HEK293 (cell line): ENCODE results near the gene AAK1.

Experiments used
- CTCF ChIA-PET: fragments of 350-600 bp; formaldehyde crosslinking; extraction: SDS; loops from one replicate; lab custom pipeline; 2021; ENCODE audit warnings: antibody characterized with exemption; lab: Yijun Ruan, JAX
- POLR2A ChIA-PET: fragments of 300-600 bp; formaldehyde crosslinking; extraction: SDS; loops from one replicate; lab custom pipeline; 2020; ENCODE audit warnings: antibody characterized with exemption, inconsistent platforms; lab: Yijun Ruan, JAX
- H3K27ac ChIP-seq: fragments of 200-500 bp; sonication (Bioruptor generic); 2 replicates; pipeline ENCODE4 v1.5.1; 2014; ENCODE audit warnings: low read depth, low read length, control low read depth, inconsistent platforms; ENCODE audit errors: extremely low read depth
- H3K36me3 ChIP-seq, 2 experiments: fragments of 200-500 bp in 1 of 2; sonication (Bioruptor generic) in 1 of 2; 1 replicate in 1 of 2; 2 replicates in 1 of 2; pipeline ENCODE4 v1.5.1; 2014 to 2017; ENCODE audit warnings: inconsistent platforms in 2 of 2, low read length in 2 of 2; ENCODE audit not compliant: control insufficient read depth in 2 of 2, insufficient read depth in 1 of 2
- H3K4me1 ChIP-seq: fragments of 200-500 bp; sonication (Bioruptor generic); 2 replicates; pipeline ENCODE4 v1.5.1; 2014; ENCODE audit warnings: mild to moderate bottlenecking, low read length, inconsistent platforms; ENCODE audit not compliant: control insufficient read depth, insufficient read depth
- H3K4me3 ChIP-seq: 2 replicates; pipeline ENCODE4 v1.5.1; 2011; ENCODE audit warnings: low read depth, mild to moderate bottlenecking, control low read depth, low read length, moderate library complexity
- H3K9me3 ChIP-seq: fragments of 200-500 bp; sonication (Bioruptor generic); 2 replicates; pipeline ENCODE4 v1.5.1; 2014; ENCODE audit warnings: low read depth, low read length, inconsistent platforms; ENCODE audit not compliant: control insufficient read depth, insufficient read depth
- ATF2 ChIP-seq: fragments of 450-650 bp; formaldehyde crosslinking; IDR thresholded peaks from 2 replicates; pipeline ENCODE4 v1.5.1; 2016; ENCODE audit warnings: missing biosample characterization, missing genetic modification characterization, low read depth
- BCL11A ChIP-seq: fragments of 450-650 bp; formaldehyde crosslinking; IDR thresholded peaks from 2 replicates; pipeline ENCODE4 v1.5.1; 2016; ENCODE audit warnings: low read depth, missing biosample characterization, missing genetic modification characterization
- KLF1 ChIP-seq: fragments of 450-650 bp; formaldehyde crosslinking; IDR thresholded peaks from 2 replicates; pipeline ENCODE4 v1.5.1; 2016; ENCODE audit warnings: missing biosample characterization, missing genetic modification characterization
- KLF17 ChIP-seq: fragments of 450-650 bp; formaldehyde crosslinking; IDR thresholded peaks from 2 replicates; pipeline ENCODE4 v1.5.1; 2016; ENCODE audit warnings: missing biosample characterization, missing genetic modification characterization
- MYNN ChIP-seq: fragments of 450-650 bp; formaldehyde crosslinking; IDR thresholded peaks from 2 replicates; pipeline ENCODE4 v1.5.1; 2016; ENCODE audit warnings: missing biosample characterization, missing genetic modification characterization, borderline replicate concordance
- OSR2 ChIP-seq: fragments of 450-650 bp; formaldehyde crosslinking; IDR thresholded peaks from 2 replicates; pipeline ENCODE4 v1.5.1; 2016; ENCODE audit warnings: missing biosample characterization, missing genetic modification characterization
- PBX3 ChIP-seq: sonication (generic); formaldehyde crosslinking; IDR thresholded peaks from 2 replicates; pipeline ENCODE4 v1.8.1; 2022; ENCODE audit warnings: mild to moderate bottlenecking, moderate library complexity, missing genetic modification reagents
- YY1 ChIP-seq: fragments of 450-650 bp; formaldehyde crosslinking; IDR thresholded peaks from 2 replicates; pipeline ENCODE4 v1.5.1; 2018; ENCODE audit warnings: missing biosample characterization, missing genetic modification characterization
- ZBTB26 ChIP-seq: fragments of 450-650 bp; formaldehyde crosslinking; optimal IDR thresholded peaks from 2 replicates; pipeline ENCODE3; 2016; ENCODE audit warnings: missing biosample characterization, mild to moderate bottlenecking, missing genetic modification characterization
- ZBTB48 ChIP-seq: fragments of 450-650 bp; formaldehyde crosslinking; IDR thresholded peaks from 2 replicates; pipeline ENCODE4 v1.5.1; 2016; ENCODE audit warnings: missing biosample characterization, missing genetic modification characterization
- ZFP69B ChIP-seq: fragments of 450-650 bp; formaldehyde crosslinking; IDR thresholded peaks from 2 replicates; pipeline ENCODE4 v1.5.1; 2016; ENCODE audit warnings: missing biosample characterization, missing genetic modification characterization
- ZNF121 ChIP-seq: fragments of 450-650 bp; formaldehyde crosslinking; IDR thresholded peaks from 2 replicates; pipeline ENCODE4 v1.5.1; 2016; ENCODE audit warnings: missing biosample characterization, missing genetic modification characterization
- ZNF155 ChIP-seq: fragments of 450-650 bp; formaldehyde crosslinking; IDR thresholded peaks from 2 replicates; pipeline ENCODE4 v1.5.1; 2016; ENCODE audit warnings: missing biosample characterization, missing genetic modification characterization
- ZNF211 ChIP-seq: fragments of 450-650 bp; formaldehyde crosslinking; IDR thresholded peaks from 2 replicates; pipeline ENCODE4 v1.5.1; 2016; ENCODE audit warnings: low read depth, missing biosample characterization, missing genetic modification characterization
- ZNF350 ChIP-seq: fragments of 450-650 bp; formaldehyde crosslinking; IDR thresholded peaks from 2 replicates; pipeline ENCODE4 v1.5.0; 2017; ENCODE audit warnings: missing biosample characterization, mild to moderate bottlenecking, missing genetic modification characterization
- ZNF416 ChIP-seq: fragments of 450-650 bp; formaldehyde crosslinking; IDR thresholded peaks from 2 replicates; pipeline ENCODE4 v1.5.1; 2016; ENCODE audit warnings: missing biosample characterization, missing genetic modification characterization
- ZNF426 ChIP-seq: fragments of 450-650 bp; formaldehyde crosslinking; IDR thresholded peaks from 2 replicates; pipeline ENCODE4 v1.5.1; 2017; ENCODE audit warnings: missing biosample characterization, missing genetic modification characterization, mild to moderate bottlenecking, inconsistent platforms, moderate library complexity
- ZNF449 ChIP-seq: fragments of 450-650 bp; formaldehyde crosslinking; IDR thresholded peaks from 2 replicates; pipeline ENCODE4 v1.5.1; 2017; ENCODE audit warnings: missing biosample characterization, mild to moderate bottlenecking, missing genetic modification characterization, moderate library complexity
- ZNF548 ChIP-seq: fragments of 450-650 bp; formaldehyde crosslinking; IDR thresholded peaks from 2 replicates; pipeline ENCODE4 v1.5.1; 2016; ENCODE audit warnings: missing biosample characterization, missing genetic modification characterization
- ZNF560 ChIP-seq: fragments of 450-650 bp; formaldehyde crosslinking; IDR thresholded peaks from 2 replicates; pipeline ENCODE4 v1.5.1; 2017; ENCODE audit warnings: missing biosample characterization, missing genetic modification characterization, borderline replicate concordance
- ZNF639 ChIP-seq: fragments of 450-650 bp; formaldehyde crosslinking; IDR thresholded peaks from 2 replicates; pipeline ENCODE4 v1.5.1; 2016; ENCODE audit warnings: missing biosample characterization, missing genetic modification characterization
- ZSCAN23 ChIP-seq: fragments of 450-650 bp; formaldehyde crosslinking; IDR thresholded peaks from 2 replicates; pipeline ENCODE4 v1.5.1; 2016; ENCODE audit warnings: missing biosample characterization, missing genetic modification characterization

AAK1 gene

GRCh38 chr2:69564604-69565003 lies 78.9 kb downstream of the AAK1 start (continued):
- no peak for TF ChIP-seq ZBTB26 (tag by site-specific recombination)
- no peak for TF ChIP-seq ZNF449 (tag by site-specific recombination)
- TF ChIP-seq ZNF416 (tag by site-specific recombination), result no peak
- no peak for TF ChIP-seq ZNF426 (tag by site-specific recombination)

GRCh38 chr2:69563021-69563420 lies 80.5 kb downstream of the AAK1 start:
- no peaks in the 10 kb centered on the region for H3K9me3 ChIP-seq
- no peak overlapping the region for H3K4me3 ChIP-seq

GRCh38 chr2:69561101-69561500 lies 82.4 kb downstream of the AAK1 start:
- TF ChIP-seq ZSCAN23 (tag by site-specific recombination) (no peak), PBX3 (CRISPR knock-in tag) (no peak), KLF17 (tag by site-specific recombination) (no peak), KLF1 (no peak), BCL11A (tag by site-specific recombination) (no peak), ZNF560 (tag by site-specific recombination) (no peak)
- Histone ChIP-seq H3K4me1 (peaks cover 7% of the 10 kb centered on the region; the same call in 1 of the 2 replicates), H3K36me3 (no peaks in the 10 kb centered on the region), H3K4me3 (no peak overlapping the region), H3K27ac (no peak overlapping the region), H3K9me3 (no peaks in the 10 kb centered on the region)
- ChIA-PET CTCF (interaction anchor here (0.7 to 3.9 kb wide), 11 partner anchors 8 to 351 kb away, joined by 3 to 19 read pairs (median 6); no protein-coding TSS in a partner anchor), POLR2A (no interaction called here)

More at GRCh38 chr2:69563021-69563420, 80.5 kb downstream of the AAK1 start:
- Histone ChIP-seq H3K36me3 (no peaks in the 10 kb centered on the region), H3K4me1 (peaks cover 7% of the 10 kb centered on the region; the same call in 1 of the 2 replicates), H3K27ac (no peak overlapping the region)
- TF ChIP-seq ZNF639 (tag by site-specific recombination) (no peak), ZNF211 (tag by site-specific recombination) (no peak), MYNN (tag by site-specific recombination) (no peak), ZNF121 (tag by site-specific recombination) (no peak), ZNF548 (no peak), YY1 (tag by site-specific recombination) (no peak), OSR2 (tag by site-specific recombination) (no peak), ZBTB48 (tag by site-specific recombination) (no peak), ATF2 (tag by site-specific recombination) (no peak), ZNF350 (tag by site-specific recombination) (no peak), ZNF155 (tag by site-specific recombination) (no peak), ZFP69B (tag by site-specific recombination) (no peak)
- CTCF ChIA-PET, result interaction anchor here (4.0 to 4.7 kb wide), 2 partner anchors 11 to 21 kb away, joined by 57 to 69 read pairs; no protein-coding TSS in a partner anchor
- POLR2A ChIA-PET, result no interaction called here
